Stomach (tissue), 19 donors: Measurements from ENCODE around the gene PCSK1N. TPM values are rescaled to one million over a fixed set of nuclear protein-coding genes. Genes with fewer than 3 reads are reported as not detected.
A peak's percentile ranks its signal among the peaks of the same experiment; 100 is the strongest.
"Not testable (repeated sequence)": the region's sequence is repeated elsewhere in the genome, so short reads cannot be mapped to it uniquely, and the experiment has no call there.

Experiments used
- DNase-seq, 2 donors: peaks; one replicate each; pipeline versions ENCODE4 v3.0.0 to v3.0.0-alpha.2; 2013 to 2019
- H3K27ac ChIP-seq, 5 donors: fragments of 200-600 bp in 4 of 5; sonication (generic) in 4 of 5; one replicate each; pipeline ENCODE4 v1.5.1; 2013 to 2019; ENCODE audit warnings: mild to moderate bottlenecking in 1 of 5, moderate library complexity in 1 of 5
- H3K27me3 ChIP-seq, 3 donors: fragments of 200-600 bp; sonication (generic); one replicate each; pipeline ENCODE4 v1.5.1; 2017 to 2019; ENCODE audit warnings: mixed run types in 1 of 3
- H3K36me3 ChIP-seq, 4 donors: fragments of 200-600 bp; sonication (generic); 1 replicate in 3 of 4; 2 replicates in 1 of 4; pipeline ENCODE4 v1.5.1; 2016 to 2019
- H3K4me1 ChIP-seq, 4 donors: fragments of 200-600 bp; sonication (generic); one replicate each; pipeline ENCODE4 v1.5.1; 2016 to 2019
- H3K4me3 ChIP-seq, 4 donors: fragments of 200-600 bp; sonication (generic) in 3 of 4; one replicate each; pipeline ENCODE4 v1.5.1; 2016 to 2019; ENCODE audit warnings: mild to moderate bottlenecking in 1 of 4
- H3K9me3 ChIP-seq, 4 donors: fragments of 200-600 bp; sonication (generic); one replicate each; pipeline ENCODE4 v1.5.1; 2016 to 2019
- CTCF ChIP-seq, 7 experiments: fragments of 450-650 bp in 4 of 7; fragments of 200-600 bp in 3 of 7; sonication (generic) in 3 of 7; IDR thresholded peaks; one replicate each; pipeline ENCODE4 v1.5.1; 2016 to 2019; ENCODE audit warnings: antibody characterized with exemption in 7 of 7, control low read depth in 2 of 7, mild to moderate bottlenecking in 1 of 7
- EP300 ChIP-seq: sonication (generic); formaldehyde crosslinking; IDR thresholded peaks from one replicate; pipeline ENCODE4 v1.6.1; 2017; ENCODE audit warnings: antibody characterized with exemption
- POLR2A ChIP-seq, 4 donors: fragments of 450-650 bp; IDR thresholded peaks; one replicate each; pipeline ENCODE4 v1.6.1; 2016; ENCODE audit warnings: antibody characterized with exemption in 4 of 4, control low read depth in 2 of 4, mild to moderate bottlenecking in 1 of 4, moderate library complexity in 1 of 4
- POLR2AphosphoS5 ChIP-seq, 3 donors: sonication (generic); formaldehyde crosslinking; IDR thresholded peaks; one replicate each; pipeline ENCODE4 v1.6.1; 2016; ENCODE audit warnings: antibody characterized with exemption in 3 of 3
- WGBS, 5 donors: extraction: QIAGEN DNeasy Blood & Tissue Kit in 3 of 5; methylation state at CpG; one replicate each; pipeline versions ENCODE4 v1.1.5 to v1.1.7; 2013 to 2018; 5-methylcytosine and 5-hydroxymethylcytosine counted together
- intact Hi-C: fragments of 100-400 bp; cut with DNase I; formaldehyde crosslinking; loops from one replicate; pipeline ENCODE4 v1.15.1; 2023; ENCODE audit warnings: low total_unique reads
- long read RNA-seq, 10 donors: transcript quantifications; one replicate each; lab custom pipeline, GENCODE V29; 2026
- polyA plus RNA-seq, 3 donors: library from polyadenylated mRNA; stranded (reverse); fragments of 200-250 nt; gene quantifications; one replicate each; pipeline ENCODE4 v1.2.3, GENCODE V29; 2013
- total RNA-seq, 5 donors: library from RNA; depleted of rRNA; stranded (reverse); fragments of >200 nt; gene quantifications; one replicate each; pipeline versions ENCODE4 v1.1.0 to v1.2.3, GENCODE V29; 2014 to 2016
- donor health status: healthy with polysubstance abuse.
- donor health status: Bipolar disorder and iron deficiency.
- donor health status: healthy.

Gene PCSK1N
- 10 to 100 TPM in 2 of 5 donors, 1 to 10 TPM in 3; 1.3 to 46.6 (median 7.0) TPM for total RNA-seq
- 10 to 100 TPM; 12.4 to 15.3 (median 13.1) TPM for polyA plus RNA-seq
- long read RNA-seq, donor 1, transcript PCSK1N-201 (3 exons, 1,050 nt) = major isoform, 26 of 47 reads
- long read RNA-seq, donor 1, partial matches to known transcripts = 16 of 47 reads
- long read RNA-seq, donor 1, other reads (novel, unspliced or antisense) = 5 of 47 reads
- long read RNA-seq, donor 2, transcript PCSK1N-201 (3 exons, 1,050 nt) = major isoform, 98 of 133 reads
- long read RNA-seq, donor 2, partial matches to known transcripts = 35 of 133 reads
- long read RNA-seq, donor 2, other reads (novel, unspliced or antisense) = 0 of 133 reads
- long read RNA-seq, donor 3, transcript PCSK1N-201 (3 exons, 1,050 nt) = major isoform, 10 of 17 reads
- long read RNA-seq, donor 3, partial matches to known transcripts = 7 of 17 reads
- long read RNA-seq, donor 3, other reads (novel, unspliced or antisense) = 0 of 17 reads
- long read RNA-seq, donor 4, partial matches to known transcripts = 0 of 2 reads
- long read RNA-seq, donor 4, other reads (novel, unspliced or antisense) = 0 of 2 reads
- long read RNA-seq, donor 5, transcript PCSK1N-201 (3 exons, 1,050 nt) = major isoform, 30 of 44 reads
- long read RNA-seq, donor 5, partial matches to known transcripts = 14 of 44 reads
- long read RNA-seq, donor 5, other reads (novel, unspliced or antisense) = 0 of 44 reads
- long read RNA-seq, donor 6, transcript PCSK1N-201 (3 exons, 1,050 nt) = major isoform, 79 of 127 reads
- long read RNA-seq, donor 6, partial matches to known transcripts = 48 of 127 reads
- long read RNA-seq, donor 6, other reads (novel, unspliced or antisense) = 0 of 127 reads
- long read RNA-seq, donor 7, transcript PCSK1N-201 (3 exons, 1,050 nt) = major isoform, 48 of 75 reads
- long read RNA-seq, donor 7, partial matches to known transcripts = 27 of 75 reads
- long read RNA-seq, donor 7, other reads (novel, unspliced or antisense) = 0 of 75 reads
- long read RNA-seq, donor 8, transcript PCSK1N-201 (3 exons, 1,050 nt) = major isoform, 22 of 22 reads
- long read RNA-seq, donor 8, partial matches to known transcripts = 0 of 22 reads
- long read RNA-seq, donor 8, other reads (novel, unspliced or antisense) = 0 of 22 reads
- long read RNA-seq, donor 9, transcript PCSK1N-201 (3 exons, 1,050 nt) = major isoform, 14 of 21 reads
- long read RNA-seq, donor 9, partial matches to known transcripts = 7 of 21 reads
- long read RNA-seq, donor 9, other reads (novel, unspliced or antisense) = 0 of 21 reads
- long read RNA-seq, donor 10, transcript PCSK1N-201 (3 exons, 1,050 nt) = major isoform, 37 of 69 reads
- long read RNA-seq, donor 10, partial matches to known transcripts = 32 of 69 reads
- long read RNA-seq, donor 10, other reads (novel, unspliced or antisense) = 0 of 69 reads

GRCh38 chrX:48835524-48836329 is at the start of gene PCSK1N:
TSS of gene PCSK1N (minus strand) at chrX:48835610. CDS start at chrX:48835532, 78 bp downstream.
- H3K4me3 ChIP-seq = peak within 1 kb of the TSS; percentile 21 to 42 (median 30)
- peaks cover 0 to 18% (median 6%) of the 10 kb centered on the region in 4 donors for H3K4me1 ChIP-seq
- H3K27me3 ChIP-seq = peaks cover 6 to 51% (median 45%) of the 10 kb centered on the region in 3 donors
- H3K9me3 ChIP-seq = peaks cover 0 to 14% (median 0%) of the 10 kb centered on the region in 4 donors
- no peaks in the 10 kb centered on the region for H3K36me3 ChIP-seq
- no peak within 1 kb of the TSS for H3K27ac ChIP-seq
- WGBS, 5 donors = 14 to 50% (median 43%) methylated on average over 9 to 33 of the region's 35 CpGs
- DNase-seq = peak in 1 of 2 donors; percentile 67
- TF ChIP-seq EP300 = no peak
- TF ChIP-seq CTCF (IDR thresholded peaks at IDR 0.05) = no peak
- TF ChIP-seq POLR2A (IDR thresholded peaks at IDR 0.05) = no peak
- no peak for TF ChIP-seq POLR2AphosphoS5 (IDR thresholded peaks at IDR 0.05)
- intact Hi-C loops = no loop called here

- H3K4me1 ChIP-seq = no peaks in the 10 kb centered on the region
- no peak overlapping the region for H3K4me3 ChIP-seq
- no peaks in the 10 kb centered on the region for H3K27me3 ChIP-seq
- no peak overlapping the region for H3K27ac ChIP-seq
- DNase-seq = no peak
- 62 to 79% (median 67%) methylated on average over 6 to 10 of the region's 10 CpGs for WGBS, 5 donors
- H3K9me3 ChIP-seq = no peaks in the 10 kb centered on the region
- intact Hi-C loops = no loop called here
- H3K36me3 ChIP-seq = no peaks in the 10 kb centered on the region
- TF ChIP-seq EP300 = no peak
- TF ChIP-seq POLR2A (IDR thresholded peaks at IDR 0.05) = no peak
Observed at GRCh38 chrX:48883729-48884128, 48.3 kb upstream of the PCSK1N start.

GRCh38 chrX:48876944-48877343 is 41.5 kb upstream of the PCSK1N start:
- H3K9me3 ChIP-seq, intact Hi-C loops: not testable (repeated sequence)
- 46 to 68% (median 53%) methylated on average over 3 to 4 of the region's 4 CpGs for WGBS, 5 donors

GRCh38 chrX:48872017-48872416 is 36.6 kb upstream of the PCSK1N start:
- DNase-seq, H3K36me3 ChIP-seq, H3K27ac ChIP-seq, H3K27me3 ChIP-seq, intact Hi-C loops, H3K4me1 ChIP-seq, H3K4me3 ChIP-seq, H3K9me3 ChIP-seq: not testable (repeated sequence)
- 50 to 68% (median 58%) methylated on average over 1 to 2 of the region's 2 CpGs for WGBS, 5 donors

More at GRCh38 chrX:48876944-48877343, 41.5 kb upstream of the PCSK1N start:
- H3K4me1 ChIP-seq, DNase-seq, H3K27me3 ChIP-seq, H3K36me3 ChIP-seq, H3K27ac ChIP-seq, H3K4me3 ChIP-seq: not testable (repeated sequence)

GRCh38 chrX:48864210-48864609 is 28.8 kb upstream of the PCSK1N start:
- 23 to 41% (median 33%) methylated on average over 4 of the region's 4 CpGs for WGBS, 5 donors
- Histone ChIP-seq H3K4me3 (no peak overlapping the region), H3K4me1 (no peaks in the 10 kb centered on the region), H3K27me3 (no peaks in the 10 kb centered on the region), H3K36me3 (no peaks in the 10 kb centered on the region), H3K27ac (no peak overlapping the region), H3K9me3 (no peaks in the 10 kb centered on the region)
- TF ChIP-seq POLR2A (IDR thresholded peaks at IDR 0.05) = no peak
- TF ChIP-seq CTCF (IDR thresholded peaks at IDR 0.05) = no peak
- intact Hi-C loops = no loop called here
- DNase-seq = no peak
